IPS-NIHi7 (cell line): Measurements from ENCODE around the gene PURB.
A peak's percentile ranks its signal among the peaks of the same experiment; 100 is the strongest.
"Not testable (repeated sequence)": the region's sequence is repeated elsewhere in the genome, so short reads cannot be mapped to it uniquely, and the experiment has no call there.

Source experiments
- DNase-seq: peaks from one replicate; pipeline ENCODE4 v3.0.0; 2012; ENCODE audit warnings: mixed read lengths; ENCODE audit errors: extremely low spot score

The PURB gene

DNA sequence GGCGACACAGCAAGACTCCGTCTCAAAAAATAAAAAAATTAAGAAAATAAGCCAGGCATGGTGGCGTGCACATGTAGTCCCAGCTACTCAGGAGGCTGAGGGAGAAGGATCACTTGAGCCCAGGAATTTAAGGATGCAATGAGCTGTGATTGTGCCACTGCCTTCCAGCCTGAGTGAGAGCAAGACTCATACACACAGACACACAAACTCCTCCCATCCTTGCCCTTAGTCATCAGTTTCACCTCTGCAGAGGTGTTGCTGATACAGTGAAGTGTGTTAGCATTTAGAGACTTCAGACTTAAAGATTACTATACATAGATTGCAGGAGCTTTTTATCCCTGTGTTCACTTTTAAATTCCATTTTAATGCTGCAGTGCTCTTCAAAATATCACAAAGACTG lies 31.9 kb downstream of the PURB start:
- DNase-seq = no peak

- no peak for DNase-seq
Measured at GRCh38 chr7:44852590-44852989, 32.7 kb downstream of the PURB start.

DNA sequence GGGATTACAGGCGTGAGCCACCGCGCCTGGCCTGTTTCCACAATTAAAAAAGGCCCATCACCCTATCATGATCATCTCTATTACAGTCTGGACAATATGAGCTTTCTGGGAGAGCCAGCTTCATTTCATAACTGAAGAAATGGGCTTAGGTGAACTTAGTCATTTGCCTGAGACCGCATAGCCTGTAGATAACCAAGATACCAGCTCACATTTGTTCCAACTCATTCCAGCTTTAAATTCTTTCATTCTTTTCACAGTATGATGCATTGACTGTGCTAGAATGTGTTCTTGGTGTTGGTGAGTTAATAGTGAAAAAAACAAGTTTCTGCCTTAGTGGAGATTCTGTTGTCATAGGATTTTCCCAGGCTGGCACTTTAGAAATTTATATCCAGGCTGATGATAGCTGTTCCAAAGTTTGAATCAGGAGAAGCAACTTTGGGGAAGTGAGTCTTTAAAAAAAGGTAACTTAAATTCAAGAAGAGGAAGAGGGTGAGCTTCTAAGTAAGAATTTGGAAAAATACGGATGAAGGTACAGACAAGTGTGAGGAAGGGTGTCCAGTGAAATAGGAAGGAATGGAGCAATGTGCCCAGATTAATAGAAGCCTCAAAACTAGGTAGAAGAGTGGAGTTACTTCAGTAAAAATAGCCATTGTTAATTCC lies 35.3 kb downstream of the PURB start:
- DNase-seq = no peak

- DNase-seq = no peak
Measured at GRCh38 chr7:44849259-44849884, 36.0 kb downstream of the PURB start.

DNA sequence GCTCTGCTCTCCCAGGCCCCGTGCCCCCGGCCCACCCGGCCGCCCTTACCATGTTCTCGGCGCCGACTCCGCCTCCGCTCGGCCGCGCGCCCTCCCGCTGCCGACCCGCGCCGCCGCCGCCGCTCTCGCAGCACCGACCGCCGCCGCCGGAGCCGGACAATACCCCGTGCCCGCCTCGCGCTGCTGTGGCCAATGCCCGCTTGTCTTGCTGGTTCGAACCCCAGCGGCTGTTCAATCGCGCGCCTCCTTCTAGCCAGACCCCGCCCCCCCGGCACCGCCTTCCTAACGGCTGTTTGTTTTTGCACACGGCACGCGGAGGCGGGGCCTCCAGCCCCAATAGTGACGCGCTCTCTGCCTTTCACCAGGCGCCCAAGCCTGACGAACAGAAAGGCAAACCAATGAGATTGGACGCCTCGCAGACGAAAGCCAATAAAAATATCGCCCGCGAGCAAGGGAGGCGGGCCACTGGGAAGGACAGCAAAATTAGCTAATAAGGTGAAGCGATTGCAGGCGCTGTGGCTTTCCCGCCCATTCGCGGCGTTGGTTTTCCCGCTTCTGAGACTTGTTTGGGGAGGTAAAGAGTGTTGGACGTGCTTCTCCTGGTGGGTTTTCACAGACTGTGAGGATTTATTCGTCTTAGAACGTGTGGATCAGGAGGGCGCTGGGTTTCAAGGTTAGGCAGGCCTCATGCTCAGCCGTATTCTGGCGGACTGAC lies 37.3 kb downstream of the PURB start, which contains the start of gene H2AZ2:
Gene H2AZ2, minus strand, starts transcription at position 168 of the 715 bp plus-strand sequence. Its CDS starts 116 bp downstream, at position 52.
- DNase-seq = peak; percentile 97

- peak; percentile 93 for DNase-seq
Measured at GRCh38 chr7:44847509-44847919, 37.8 kb downstream of the PURB start.

DNA sequence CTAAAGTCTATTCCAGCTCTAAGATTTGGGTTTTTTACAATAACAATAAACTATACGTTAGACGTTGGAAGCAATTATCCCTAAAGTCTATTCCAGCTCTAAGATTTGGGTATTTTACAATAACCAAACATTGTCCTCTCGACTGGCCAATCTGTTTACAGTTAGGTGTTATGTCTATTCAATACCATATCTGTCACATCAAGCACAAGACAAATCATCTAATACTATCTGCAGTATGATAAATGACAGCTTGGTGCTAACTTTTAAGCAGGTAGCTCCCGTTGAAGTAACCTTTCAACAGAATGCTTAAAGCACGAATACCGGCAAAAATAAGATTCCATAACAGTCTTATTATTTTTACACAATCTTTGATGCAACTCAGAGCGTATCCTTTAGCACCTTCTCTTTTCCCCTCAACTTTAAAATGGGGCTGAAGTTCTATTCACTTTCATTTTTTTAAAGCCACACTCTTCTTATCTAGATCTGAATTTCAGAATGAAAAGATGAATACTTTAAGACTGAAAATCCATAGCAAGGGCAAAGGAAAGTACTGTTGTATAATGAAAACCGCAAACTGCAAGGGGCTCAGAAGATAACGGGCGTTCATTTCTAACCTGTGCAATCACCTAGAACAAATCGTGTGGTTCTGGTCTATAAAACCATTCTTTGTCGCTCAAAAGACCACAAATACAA lies 38.4 kb downstream of the PURB start:
- DNase-seq = no peak

GRCh38 chr7:44846390-44846789 lies 38.9 kb downstream of the PURB start:
- not testable (repeated sequence) for DNase-seq

GRCh38 chr7:44845451-44845850 lies 39.9 kb downstream of the PURB start:
- DNase-seq = no peak

GRCh38 chr7:44843440-44843839 lies 41.9 kb downstream of the PURB start:
- not testable (repeated sequence) for DNase-seq

- DNase-seq = not testable (repeated sequence)
Measured at GRCh38 chr7:44842675-44843074, 42.7 kb downstream of the PURB start.

GRCh38 chr7:44838751-44839150 lies 46.6 kb downstream of the PURB start:
- no peak for DNase-seq

- no peak for DNase-seq
Measured at GRCh38 chr7:44827567-44827966, 57.8 kb downstream of the PURB start.
